H1 (cell line): ENCODE results near the gene TBX3. TPM values are rescaled to one million over a fixed set of nuclear protein-coding genes. Genes with fewer than 3 reads are reported as not detected.

Experiments used
- CTCF ChIA-PET: fragments of 300-600 bp; sonication (Branson Sonifier 250); formaldehyde crosslinking; loops from one replicate; lab custom pipeline; 2021; ENCODE audit not compliant: partially characterized antibody; lab: Charles Lee
- POLR2A ChIA-PET: fragments of 300-600 bp; sonication (Branson Sonifier 250); formaldehyde crosslinking; loops from one replicate; lab custom pipeline; 2021; ENCODE audit warnings: inconsistent platforms; ENCODE audit not compliant: partially characterized antibody; lab: Charles Lee
- DNase-seq, 2 experiments: peaks; one replicate each; pipeline versions ENCODE4 v3.0.0 to v3.0.0-alpha.2; 2010 to 2022; ENCODE audit warnings: low spot score in 2 of 2, low read depth in 1 of 2, mixed read lengths in 1 of 2
- FAIRE-seq: peaks from 2 replicates; lab custom pipeline; 2011; peaks lifted over from hg19 to GRCh38; lab: Jason Lieb, UNC
- H2AFZ ChIP-seq: 2 replicates; pipeline ENCODE4 v1.8.1; 2012; ENCODE audit warnings: low read length, inconsistent platforms
- H2AK5ac ChIP-seq: 2 replicates; pipeline ENCODE4 v1.6.1; 2013; ENCODE audit warnings: low read depth, low read length
- H2BK120ac ChIP-seq: replicated peaks from 2 replicates; pipeline ENCODE3; 2013; ENCODE audit warnings: low read depth, low read length, inconsistent platforms
- H2BK12ac ChIP-seq: 2 replicates; pipeline ENCODE4 v1.6.1; 2013; ENCODE audit warnings: low read depth, low read length
- H2BK15ac ChIP-seq: 2 replicates; pipeline ENCODE4 v1.6.1; 2013; ENCODE audit warnings: low read length
- H2BK20ac ChIP-seq: 2 replicates; pipeline ENCODE4 v1.6.1; 2013; ENCODE audit warnings: low read length
- H2BK5ac ChIP-seq: 2 replicates; pipeline ENCODE4 v1.6.1; 2013; ENCODE audit warnings: low read depth, low read length
- H3K14ac ChIP-seq: 2 replicates; pipeline ENCODE4 v1.6.1; 2013; ENCODE audit warnings: inconsistent platforms; ENCODE audit not compliant: insufficient read length
- H3K18ac ChIP-seq: 2 replicates; pipeline ENCODE4 v1.6.1; 2013; ENCODE audit warnings: low read length; ENCODE audit errors: extremely low read depth
- H3K23ac ChIP-seq: 2 replicates; pipeline ENCODE4 v1.6.1; 2013; ENCODE audit warnings: inconsistent platforms; ENCODE audit not compliant: insufficient read length
- H3K23me2 ChIP-seq: 2 replicates; pipeline ENCODE4 v1.6.1; 2013; ENCODE audit warnings: low read depth, low read length
- H3K27ac ChIP-seq: 2 replicates; pipeline ENCODE4 v1.6.1; 2011; ENCODE audit warnings: low read depth, low read length, inconsistent platforms
- H3K27me3 ChIP-seq, 4 experiments: replicated peaks in 1 of 4; 1 replicate in 1 of 4; 2 replicates in 3 of 4; pipeline versions ENCODE4 v1.6.1 to v1.8.1; 2011 to 2013; ENCODE audit warnings: low read length in 3 of 4, mild to moderate bottlenecking in 3 of 4, inconsistent platforms in 2 of 4, mixed read lengths in 2 of 4, moderate library complexity in 1 of 4; ENCODE audit not compliant: control insufficient read depth in 3 of 4, insufficient read depth in 3 of 4; ENCODE audit errors: extremely low read depth in 1 of 4
- H3K36me3 ChIP-seq, 4 experiments: 2 replicates each; pipeline versions ENCODE4 v1.6.1 to v1.8.1; 2011 to 2013; ENCODE audit warnings: mild to moderate bottlenecking in 4 of 4, low read length in 3 of 4, moderate library complexity in 2 of 4, control low read depth in 1 of 4, inconsistent platforms in 1 of 4; ENCODE audit not compliant: insufficient read depth in 4 of 4, control insufficient read depth in 2 of 4
- H3K4ac ChIP-seq: replicated peaks from 2 replicates; pipeline ENCODE3; 2013; ENCODE audit warnings: low read length, low read depth, mixed read lengths, inconsistent platforms; ENCODE audit not compliant: insufficient read length
- H3K4me1 ChIP-seq, 4 experiments: replicated peaks in 1 of 4; 1 replicate in 1 of 4; 2 replicates in 3 of 4; pipeline versions ENCODE4 v1.6.1 to v1.8.1; 2011 to 2013; ENCODE audit warnings: low read length in 3 of 4, inconsistent platforms in 2 of 4, mixed read lengths in 1 of 4; ENCODE audit not compliant: insufficient read depth in 4 of 4, control insufficient read depth in 3 of 4
- H3K4me2 ChIP-seq, 2 experiments: 2 replicates each; pipeline versions ENCODE4 v1.6.1 to v1.8.1; 2011 to 2013; ENCODE audit warnings: low read depth in 2 of 2, low read length in 2 of 2, control low read depth in 1 of 2, inconsistent platforms in 1 of 2, mild to moderate bottlenecking in 1 of 2; ENCODE audit not compliant: insufficient read depth in 1 of 2
- H3K4me3 ChIP-seq, 4 experiments: fragments of 200-600, 300-600 bp in 1 of 4; sonication (generic), shearing (Covaris generic), sonication (Bioruptor Twin) in 1 of 4; 2 replicates each; pipeline versions ENCODE4 v1.5.1 to v1.8.1; 2011 to 2016; ENCODE audit warnings: low read length in 4 of 4, low read depth in 3 of 4, control low read depth in 2 of 4, inconsistent platforms in 2 of 4, mild to moderate bottlenecking in 2 of 4, mixed read lengths in 1 of 4, moderate library complexity in 1 of 4; ENCODE audit not compliant: insufficient read depth in 2 of 4; ENCODE audit errors: extremely low read depth in 1 of 4
- H3K56ac ChIP-seq: replicated peaks from 2 replicates; pipeline ENCODE3; 2013; ENCODE audit warnings: low read depth, mild to moderate bottlenecking, mixed read lengths, low read length, inconsistent platforms; ENCODE audit not compliant: insufficient read length
- H3K79me1 ChIP-seq: 2 replicates; pipeline ENCODE4 v1.6.1; 2013; ENCODE audit warnings: low read depth, low read length, control low read depth
- H3K79me2 ChIP-seq, 2 experiments: 2 replicates each; pipeline versions ENCODE4 v1.6.1 to v1.8.1; 2012 to 2013; ENCODE audit warnings: low read length in 2 of 2, mild to moderate bottlenecking in 2 of 2, inconsistent platforms in 1 of 2; ENCODE audit not compliant: insufficient read depth in 2 of 2, control insufficient read depth in 1 of 2
- H3K9ac ChIP-seq, 4 experiments: replicated peaks in 1 of 4; 1 replicate in 1 of 4; 2 replicates in 3 of 4; pipeline versions ENCODE4 v1.6.1 to v1.8.1; 2011 to 2013; ENCODE audit warnings: low read depth in 3 of 4, low read length in 3 of 4, control low read depth in 2 of 4, mild to moderate bottlenecking in 2 of 4, moderate library complexity in 2 of 4, inconsistent platforms in 1 of 4; ENCODE audit errors: extremely low read depth in 1 of 4
- H3K9me3 ChIP-seq, 2 experiments: 2 replicates each; pipeline versions ENCODE4 v1.6.1 to v1.8.1; 2012 to 2013; ENCODE audit warnings: mild to moderate bottlenecking in 2 of 2, moderate library complexity in 2 of 2, control low read depth in 1 of 2, inconsistent platforms in 1 of 2, low read depth in 1 of 2, low read length in 1 of 2, mixed read lengths in 1 of 2; ENCODE audit not compliant: insufficient read depth in 2 of 2
- H4K20me1 ChIP-seq, 2 experiments: replicated peaks in 1 of 2; 2 replicates each; pipeline versions ENCODE3 to v1.8.1; 2011 to 2013; ENCODE audit warnings: inconsistent platforms in 2 of 2, low read length in 2 of 2, mild to moderate bottlenecking in 1 of 2; ENCODE audit not compliant: insufficient read depth in 2 of 2, control insufficient read depth in 1 of 2
- H4K5ac ChIP-seq: 2 replicates; pipeline ENCODE4 v1.6.1; 2013; ENCODE audit warnings: low read length, low read depth, mixed read lengths, inconsistent platforms; ENCODE audit not compliant: insufficient read length
- H4K8ac ChIP-seq: 2 replicates; pipeline ENCODE4 v1.8.0; 2013; ENCODE audit warnings: mild to moderate bottlenecking, moderate library complexity, low read length, inconsistent platforms; ENCODE audit not compliant: insufficient read depth; ENCODE audit errors: extremely low read depth
- H4K91ac ChIP-seq: replicated peaks from 2 replicates; pipeline ENCODE3; 2013; ENCODE audit warnings: low read length, mixed read lengths, inconsistent platforms; ENCODE audit not compliant: insufficient read length
- BACH1 ChIP-seq: IDR thresholded peaks from 2 replicates; pipeline ENCODE4 v1.6.1; 2012; ENCODE audit warnings: low read length, improper control_type of control experiment
- CHD1 ChIP-seq: IDR thresholded peaks from 2 replicates; pipeline ENCODE4 v1.6.1; 2012; ENCODE audit warnings: low read depth, low read length, improper control_type of control experiment
- CTCF ChIP-seq, 3 experiments: IDR thresholded peaks; 1 replicate in 2 of 3; 2 replicates in 1 of 3; pipeline versions ENCODE4 v1.5.1 to v1.6.1; 2011; ENCODE audit warnings: low read length in 3 of 3, mild to moderate bottlenecking in 3 of 3, inconsistent platforms in 2 of 3, low read depth in 1 of 3, moderate library complexity in 1 of 3; ENCODE audit not compliant: insufficient read depth in 1 of 3; ENCODE audit errors: control extremely low read depth in 1 of 3
- EGR1 ChIP-seq: IDR thresholded peaks from 2 replicates; pipeline ENCODE4 v1.6.1; 2011; ENCODE audit warnings: low read depth, low read length, borderline replicate concordance
- FOSL1 ChIP-seq: IDR thresholded peaks from 2 replicates; pipeline ENCODE4 v1.6.1; 2011; ENCODE audit warnings: mild to moderate bottlenecking, low read depth, low read length, moderate library complexity; ENCODE audit not compliant: insufficient read depth
- HDAC6 ChIP-seq: IDR thresholded peaks from one replicate; pipeline ENCODE4 v1.7.1; 2012; ENCODE audit warnings: low read depth, mild to moderate bottlenecking, inconsistent platforms, low read length, moderate library complexity
- RAD21 ChIP-seq, 2 experiments: IDR thresholded peaks in 1 of 2; conservative IDR thresholded peaks in 1 of 2; 2 replicates each; pipeline ENCODE4 v1.6.1; 2011; ENCODE audit warnings: low read depth in 2 of 2, low read length in 2 of 2, improper control_type of control experiment in 1 of 2, inconsistent platforms in 1 of 2, mild to moderate bottlenecking in 1 of 2, moderate library complexity in 1 of 2
- RBBP5 ChIP-seq: IDR thresholded peaks from 2 replicates; pipeline ENCODE4 v1.7.1; 2012; ENCODE audit warnings: low read depth, mild to moderate bottlenecking, inconsistent platforms, low read length, moderate library complexity, borderline replicate concordance
- RXRA ChIP-seq: IDR thresholded peaks from 2 replicates; pipeline ENCODE4 v1.6.1; 2011; ENCODE audit warnings: low read depth, mild to moderate bottlenecking, low read length, moderate library complexity; ENCODE audit not compliant: insufficient read depth
- TCF12 ChIP-seq: IDR thresholded peaks from 2 replicates; pipeline ENCODE4 v1.6.1; 2011; ENCODE audit warnings: low read depth, mild to moderate bottlenecking, low read length
- WGBS, 2 experiments: shearing (Covaris generic) in 1 of 2; methylation state at CpG; one replicate each; pipeline versions ENCODE4 v1.1.6 to v1.1.7; 2013 to 2015; ENCODE audit warnings: low lambda C conversion rate in 2 of 2, mixed read lengths in 2 of 2, inconsistent platforms in 1 of 2, low coverage in 1 of 2, missing lambda C conversion rate in 1 of 2; ENCODE audit not compliant: insufficient replicate concordance in 2 of 2, insufficient coverage in 1 of 2, insufficient read length in 1 of 2; ENCODE audit errors: extremely low coverage in 1 of 2, missing lambda C conversion rate in 1 of 2; 5-methylcytosine and 5-hydroxymethylcytosine counted together
- polyA plus RNA-seq, 7 experiments: library from polyadenylated mRNA; depleted of rRNA in 3 of 7; stranded (reverse) in 5 of 7; unstranded in 2 of 7; fragments of >200 nt in 5 of 7; fragments of 200-250 nt in 2 of 7; gene quantifications; 1 replicate in 5 of 7; 2 replicates in 1 of 7; 4 replicates in 1 of 7; pipeline versions ENCODE4 v1.2.1 to v1.2.3, GENCODE V29; 2011 to 2013; ENCODE audit warnings: missing spikeins in 2 of 7, mixed read lengths in 2 of 7
- total RNA-seq: library from RNA; stranded (reverse); fragmentation: NEBNext Ultra II Directional; extraction: Animal tissue kit (Norgen Biotek cat#: 25700); gene quantifications from 2 replicates; pipeline ENCODE4 v1.2.1, GENCODE V29; 2021

Gene TBX3
- total and polyA plus RNA-seq, 2 of the 8 experiments (the other 6 are each of a cell fraction or from before 2014, with no cell fraction given), result 0.09 to 1.0 TPM

DNA sequence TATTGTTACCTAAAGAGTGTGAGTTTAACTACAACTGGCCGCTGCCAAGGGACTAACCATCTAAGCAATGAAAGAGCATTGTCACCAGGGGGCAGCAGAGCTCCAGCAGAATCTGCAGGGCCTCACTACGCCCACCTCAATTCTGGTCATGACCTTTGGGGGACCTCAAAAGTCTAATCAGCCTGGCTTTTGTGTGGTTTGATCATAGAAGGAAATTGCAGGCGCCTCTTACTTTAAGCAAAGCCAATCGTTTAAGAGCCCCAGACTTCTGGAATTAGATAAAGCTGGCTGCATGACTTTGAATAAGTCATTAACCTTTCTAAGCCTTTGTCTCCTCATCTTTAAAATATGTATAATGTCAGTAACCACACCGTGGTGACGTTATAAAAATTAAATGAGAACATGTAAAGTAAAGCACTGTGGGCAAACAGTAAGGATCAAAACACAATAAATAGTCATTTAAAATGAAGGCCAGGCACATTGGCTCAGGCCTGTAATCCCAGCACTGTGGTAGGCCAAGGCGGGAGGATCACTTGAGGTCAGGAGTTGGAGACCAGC is 58.6 kb downstream of the TBX3 start:
- Histone ChIP-seq H4K91ac (no peak overlapping the region), H2BK5ac (no peak overlapping the region), H3K79me2 (no peaks in the 10 kb centered on the region), H2AK5ac (no peak overlapping the region), H4K8ac (no peak overlapping the region), H3K23me2 (no peaks in the 10 kb centered on the region), H3K56ac (no peak overlapping the region), H3K36me3 (no peaks in the 10 kb centered on the region; a peak in 1 of 8 replicates), H2BK120ac (no peak overlapping the region), H4K5ac (no peak overlapping the region), H3K4me1 (no peaks in the 10 kb centered on the region), H4K20me1 (no peaks in the 10 kb centered on the region), H3K4me2 (no peak overlapping the region), H3K79me1 (no peaks in the 10 kb centered on the region), H3K23ac (no peak overlapping the region), H3K18ac (no peak overlapping the region), H2AFZ (no peak overlapping the region), H2BK20ac (no peak overlapping the region), H2BK12ac (no peak overlapping the region), H2BK15ac (no peak overlapping the region), H3K9me3 (no peaks in the 10 kb centered on the region), H3K9ac (no peak overlapping the region), H3K4ac (no peak overlapping the region), H3K27me3 (no peaks in the 10 kb centered on the region), H3K4me3 (no peak overlapping the region), H3K14ac (no peak overlapping the region), H3K27ac (no peak overlapping the region)
- 55% methylated on average over 7 of the region's 7 CpGs; no CpG with 5 or more reads in 1 of the 2 experiments for WGBS, 2 experiments
- FAIRE-seq (peak; percentile 92), DNase-seq (peak; percentile 43 to 88)
- ChIA-PET CTCF (interaction anchor here (0.9 to 4.6 kb wide), 21 partner anchors 9 to 683 kb away, joined by 3 to 53 read pairs (median 4); partner anchors contain the start of gene TBX3), POLR2A (no interaction called here)
- TF ChIP-seq BACH1 (no peak), CHD1 (no peak), HDAC6 (no peak), EGR1 (peak; percentile 83; the same call in 1 of the 2 replicates), RBBP5 (no peak), RAD21 (IDR thresholded peaks at IDR 0.05 in 1 of 2, conservative IDR thresholded peaks at IDR 0.05 in 1 of 2; ENCODE audit: low read depth in 2 of 2, low read length in 2 of 2) (peak; percentile 95 to 99), CTCF (IDR thresholded peaks at IDR 0.05; ENCODE audit: control extremely low read depth in 1 of 3, insufficient read depth in 1 of 3, low read depth in 1 of 3, low read length in 3 of 3) (peak; percentile 84 to 92 (median 86)), TCF12 (no peak), RXRA (0 out of 2 replicates have a peak, but pooled peaks have one; percentile 88), FOSL1 (no peak)
